Prostate gland (tissue), 2 donors: ENCODE measurements around the gene OR1F1.

Source experiments
- POLR2AphosphoS5 ChIP-seq: sonication (generic); formaldehyde crosslinking; IDR thresholded peaks from one replicate; pipeline ENCODE4 v1.6.1; 2017; ENCODE audit warnings: antibody characterized with exemption
- TF ChIP-seq, protein P1 (sequence below), 4 experiments: fragments of 200-600 bp in 2 of 4; fragments of 450-650 bp in 2 of 4; sonication (generic) in 2 of 4; IDR thresholded peaks; 1 replicate in 3 of 4; 2 replicates in 1 of 4; pipeline ENCODE4 v1.5.1; 2016 to 2019; ENCODE audit warnings: antibody characterized with exemption in 4 of 4, mild to moderate bottlenecking in 2 of 4, moderate library complexity in 2 of 4

DNA sequence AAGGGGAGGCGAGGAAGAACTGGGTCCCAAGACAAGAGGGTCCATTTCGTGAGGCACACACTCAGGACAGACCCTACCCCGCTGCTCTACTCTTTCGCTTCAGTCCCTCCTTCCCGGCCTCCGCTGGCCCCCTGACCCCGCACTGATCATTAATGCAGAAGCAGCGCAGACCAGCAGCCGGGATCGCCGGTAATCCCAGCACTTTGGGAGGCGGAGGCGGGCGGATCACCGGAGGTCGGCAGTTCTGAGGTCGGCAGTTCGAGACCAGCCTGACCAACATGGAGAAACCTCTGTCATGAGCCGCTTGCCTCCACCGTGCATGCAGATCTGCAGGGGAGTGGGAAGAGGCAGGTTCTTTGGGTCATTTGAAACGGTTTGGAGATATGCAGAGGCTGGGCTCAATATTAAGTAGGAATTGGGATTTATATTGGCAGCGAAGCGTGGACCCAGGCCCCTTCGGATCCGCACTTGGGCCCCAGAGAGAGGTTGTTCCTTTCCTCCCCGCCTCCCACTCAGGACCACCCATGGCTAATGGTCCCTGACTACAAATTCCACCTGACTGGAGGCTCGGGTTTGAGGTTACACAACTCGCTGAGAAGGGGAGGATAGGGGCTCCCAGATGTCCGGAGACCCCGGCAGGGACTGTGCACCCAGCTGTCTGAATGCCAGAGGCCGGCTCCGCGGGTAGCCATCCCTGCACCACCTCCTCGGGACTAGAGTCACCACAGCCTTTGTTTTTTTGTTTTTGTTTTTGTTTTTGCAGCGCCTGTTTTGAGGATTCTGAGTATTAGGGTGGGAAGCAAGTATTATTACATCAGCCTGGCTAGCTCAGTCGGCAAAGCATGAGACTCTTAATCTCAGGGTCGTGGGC is 23.6 kb upstream of the OR1F1 start:
- TF ChIP-seq, protein P1, sequence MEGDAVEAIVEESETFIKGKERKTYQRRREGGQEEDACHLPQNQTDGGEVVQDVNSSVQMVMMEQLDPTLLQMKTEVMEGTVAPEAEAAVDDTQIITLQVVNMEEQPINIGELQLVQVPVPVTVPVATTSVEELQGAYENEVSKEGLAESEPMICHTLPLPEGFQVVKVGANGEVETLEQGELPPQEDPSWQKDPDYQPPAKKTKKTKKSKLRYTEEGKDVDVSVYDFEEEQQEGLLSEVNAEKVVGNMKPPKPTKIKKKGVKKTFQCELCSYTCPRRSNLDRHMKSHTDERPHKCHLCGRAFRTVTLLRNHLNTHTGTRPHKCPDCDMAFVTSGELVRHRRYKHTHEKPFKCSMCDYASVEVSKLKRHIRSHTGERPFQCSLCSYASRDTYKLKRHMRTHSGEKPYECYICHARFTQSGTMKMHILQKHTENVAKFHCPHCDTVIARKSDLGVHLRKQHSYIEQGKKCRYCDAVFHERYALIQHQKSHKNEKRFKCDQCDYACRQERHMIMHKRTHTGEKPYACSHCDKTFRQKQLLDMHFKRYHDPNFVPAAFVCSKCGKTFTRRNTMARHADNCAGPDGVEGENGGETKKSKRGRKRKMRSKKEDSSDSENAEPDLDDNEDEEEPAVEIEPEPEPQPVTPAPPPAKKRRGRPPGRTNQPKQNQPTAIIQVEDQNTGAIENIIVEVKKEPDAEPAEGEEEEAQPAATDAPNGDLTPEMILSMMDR (IDR thresholded peaks at IDR 0.05), result no peak
- TF ChIP-seq POLR2AphosphoS5, result no peak
